ENCODE measurements around the gene TRIM24. TPM values are rescaled to one million over a fixed set of nuclear protein-coding genes. Genes with fewer than 3 reads are reported as not detected.

TRIM24 gene
- total and polyA plus RNA-seq, 2 of the 13 experiments (the other 11 are each of a cell fraction or from before 2014, with no cell fraction given): 100 to 106 TPM

- TF ChIP-seq ZBTB46 (CRISPR knock-in tag; IDR thresholded peaks at IDR 0.05; ENCODE audit: borderline replicate concordance): no peak
- no peak for TF ChIP-seq ZBTB14 (CRISPR knock-in tag; IDR thresholded peaks at IDR 0.05)
- TF ChIP-seq AFF4 (CRISPR knock-in tag; IDR thresholded peaks at IDR 0.05): peak; percentile 84; the same call in 1 of the 2 replicates
- TF ChIP-seq NR2C2 (CRISPR knock-in tag; IDR thresholded peaks at IDR 0.05; ENCODE audit: borderline replicate concordance): peak; percentile 72
- 0 out of 2 replicates have a peak, but pooled peaks have one; percentile 61 for TF ChIP-seq ZNF337 (CRISPR knock-in tag; IDR thresholded peaks at IDR 0.05; ENCODE audit: borderline replicate concordance, low read depth)
- peak; percentile 64; the same call in 1 of the 2 replicates for TF ChIP-seq TFDP2 (CRISPR knock-in tag; IDR thresholded peaks at IDR 0.05)
- TF ChIP-seq NONO (IDR thresholded peaks at IDR 0.05): no peak
- 0 out of 2 replicates have a peak, but pooled peaks have one; percentile 59 for TF ChIP-seq NONO (CRISPR knock-in tag; conservative IDR thresholded peaks at IDR 0.05)
- TF ChIP-seq AHR (CRISPR knock-in tag; IDR thresholded peaks at IDR 0.05): no peak; the same call in 1 of the 2 replicates
- TF ChIP-seq JUN (CRISPR knock-in tag; IDR thresholded peaks at IDR 0.05): peak; percentile 94
- TF ChIP-seq BATF2 (CRISPR knock-in tag; IDR thresholded peaks at IDR 0.05): 0 out of 2 replicates have a peak, but pooled peaks have one; percentile 27
- no peak for TF ChIP-seq PLRG1 (conservative IDR thresholded peaks at IDR 0.05)
- peak; percentile 77; the same call in 1 of the 2 replicates for TF ChIP-seq SMAD3 (CRISPR knock-in tag; IDR thresholded peaks at IDR 0.05)
- TF ChIP-seq BCL6 (CRISPR knock-in tag; IDR thresholded peaks at IDR 0.05): peak; percentile 72
- TF ChIP-seq NFKB2 (CRISPR knock-in tag; IDR thresholded peaks at IDR 0.05; ENCODE audit: borderline replicate concordance): no peak; the same call in 1 of the 2 replicates
- 0 out of 2 replicates have a peak, but pooled peaks have one; percentile 15 for TF ChIP-seq HOXD1 (CRISPR knock-in tag; IDR thresholded peaks at IDR 0.05)
- no peak for TF ChIP-seq ETV6 (CRISPR knock-in tag; conservative IDR thresholded peaks at IDR 0.05)
- peak; percentile 85 for TF ChIP-seq FOXP4 (CRISPR knock-in tag; IDR thresholded peaks at IDR 0.05)
Observed at GRCh38 chr7:138565451-138566114, 105.5 kb downstream of the TRIM24 start (continued).
